ENCODE results near the gene PHYKPL.

DNA sequence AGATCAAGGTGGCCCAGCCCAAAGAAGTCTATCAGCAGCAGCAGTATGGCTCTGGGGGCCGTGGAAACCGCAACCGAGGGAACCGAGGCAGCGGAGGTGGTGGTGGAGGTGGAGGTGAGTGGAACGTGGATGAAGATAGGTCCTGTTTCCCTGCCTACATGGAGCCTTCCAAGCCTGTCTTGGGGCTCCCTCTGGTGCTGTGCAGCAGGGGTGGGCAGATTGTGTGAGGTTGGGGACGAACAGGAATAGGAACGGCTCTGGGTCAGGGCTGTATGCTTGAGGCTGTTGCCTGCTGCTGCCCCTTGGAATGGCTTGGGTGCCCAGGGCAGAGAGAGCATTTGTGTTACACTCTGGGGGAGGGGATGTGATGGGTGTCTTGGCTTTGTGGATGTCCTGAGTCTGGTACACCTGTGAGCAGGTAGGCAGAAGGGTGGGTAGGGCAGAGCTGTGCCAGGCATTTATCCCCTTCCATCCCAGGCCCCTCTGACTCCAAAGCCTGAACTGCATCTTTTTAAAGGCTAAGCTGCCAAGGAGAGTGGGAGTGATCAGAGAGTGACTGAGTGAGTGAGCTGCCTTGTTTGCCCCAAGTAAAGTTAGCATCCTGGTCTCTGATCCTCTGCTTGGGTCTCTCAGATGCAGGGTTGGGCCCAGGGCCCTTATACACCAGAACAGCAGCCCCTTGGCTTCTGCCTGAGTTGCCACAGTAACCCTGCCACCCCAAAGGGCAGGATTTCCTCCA lies 23.1 kb downstream of the PHYKPL start:
- TF ChIP-seq, protein P1, sequence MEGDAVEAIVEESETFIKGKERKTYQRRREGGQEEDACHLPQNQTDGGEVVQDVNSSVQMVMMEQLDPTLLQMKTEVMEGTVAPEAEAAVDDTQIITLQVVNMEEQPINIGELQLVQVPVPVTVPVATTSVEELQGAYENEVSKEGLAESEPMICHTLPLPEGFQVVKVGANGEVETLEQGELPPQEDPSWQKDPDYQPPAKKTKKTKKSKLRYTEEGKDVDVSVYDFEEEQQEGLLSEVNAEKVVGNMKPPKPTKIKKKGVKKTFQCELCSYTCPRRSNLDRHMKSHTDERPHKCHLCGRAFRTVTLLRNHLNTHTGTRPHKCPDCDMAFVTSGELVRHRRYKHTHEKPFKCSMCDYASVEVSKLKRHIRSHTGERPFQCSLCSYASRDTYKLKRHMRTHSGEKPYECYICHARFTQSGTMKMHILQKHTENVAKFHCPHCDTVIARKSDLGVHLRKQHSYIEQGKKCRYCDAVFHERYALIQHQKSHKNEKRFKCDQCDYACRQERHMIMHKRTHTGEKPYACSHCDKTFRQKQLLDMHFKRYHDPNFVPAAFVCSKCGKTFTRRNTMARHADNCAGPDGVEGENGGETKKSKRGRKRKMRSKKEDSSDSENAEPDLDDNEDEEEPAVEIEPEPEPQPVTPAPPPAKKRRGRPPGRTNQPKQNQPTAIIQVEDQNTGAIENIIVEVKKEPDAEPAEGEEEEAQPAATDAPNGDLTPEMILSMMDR (IDR thresholded peaks at IDR 0.05), result no peak
- TF ChIP-seq POLR2A (IDR thresholded peaks at IDR 0.05), result no peak

All from adrenal gland (tissue), 5 donors.